ENCODE results near the gene WNK4.

Gene WNK4

DNA sequence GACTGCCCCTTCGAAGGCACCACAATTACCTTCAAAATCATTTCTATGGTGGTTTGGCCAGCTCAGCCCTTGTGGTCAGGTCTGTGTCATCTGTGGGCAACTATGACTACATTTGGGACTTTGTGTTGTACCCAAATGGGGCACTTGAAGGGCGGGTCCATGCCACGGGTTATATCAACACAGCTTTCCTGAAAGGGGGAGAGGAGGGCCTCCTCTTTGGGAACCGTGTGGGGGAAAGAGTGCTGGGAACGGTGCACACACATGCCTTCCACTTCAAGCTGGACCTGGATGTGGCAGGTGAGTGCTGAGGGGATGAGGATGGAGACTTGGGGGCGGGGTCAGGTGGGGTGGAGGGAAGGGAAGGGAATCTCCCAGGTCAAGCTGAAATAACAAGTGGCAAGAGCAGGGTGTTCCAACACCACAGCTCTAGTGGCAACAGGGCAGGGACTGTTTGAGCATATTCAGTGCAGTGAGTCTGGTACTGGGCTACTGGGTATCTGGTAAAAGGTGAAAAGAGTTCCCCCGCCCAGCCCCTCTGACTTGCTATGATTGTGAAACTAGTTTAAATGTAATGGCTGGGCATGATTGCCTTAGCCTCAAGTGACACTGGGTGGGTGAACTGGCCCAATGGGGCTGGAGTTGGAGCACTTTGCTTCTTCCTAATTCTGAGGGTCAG lies 65.6 kb downstream of the WNK4 start:
- no peaks in the 10 kb centered on the region for H3K9me3 ChIP-seq (ENCODE audit: control insufficient read depth, low read length)
- peaks cover 85% of the 10 kb centered on the region for H3K4me1 ChIP-seq (ENCODE audit: control insufficient read depth, insufficient read depth, low read length)
- H3K4me3 ChIP-seq (ENCODE audit: low read length) = no peak overlapping the region
- DNase-seq (ENCODE audit: low read depth) = no peak
- peak overlapping the region; percentile 84 for H3K9ac ChIP-seq (ENCODE audit: low read length)
- no peaks in the 10 kb centered on the region for H3K27me3 ChIP-seq (replicated peaks; ENCODE audit: control insufficient read depth, insufficient read depth, low read length)
- H3K36me3 ChIP-seq (ENCODE audit: control insufficient read depth, insufficient read depth, low read length, severe bottlenecking) = peaks cover 44% of the 10 kb centered on the region

All from adipocyte (in vitro differentiated cells).